ENCODE data around the gene RIC3.

DNA sequence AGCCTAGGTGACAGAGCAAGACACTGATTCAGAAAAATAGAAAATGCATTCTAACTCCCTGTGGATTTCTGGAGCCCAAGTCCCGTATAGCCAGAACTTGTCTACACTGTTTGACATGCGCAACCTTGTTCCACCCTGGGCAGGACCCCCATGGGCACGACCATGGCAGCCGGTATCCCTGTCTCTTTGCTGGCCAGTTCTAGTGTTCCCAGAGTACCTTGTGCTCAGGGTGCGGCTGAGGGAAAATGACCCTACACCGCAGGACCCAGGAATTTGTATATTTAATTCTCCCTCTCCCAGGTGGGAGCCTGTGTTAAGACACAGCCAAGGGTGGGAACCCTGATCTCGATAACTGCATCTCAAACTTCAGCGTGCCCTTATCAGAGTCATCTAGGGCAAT lies 36.7 kb upstream of the RIC3 start:
- TF ChIP-seq, protein P1, sequence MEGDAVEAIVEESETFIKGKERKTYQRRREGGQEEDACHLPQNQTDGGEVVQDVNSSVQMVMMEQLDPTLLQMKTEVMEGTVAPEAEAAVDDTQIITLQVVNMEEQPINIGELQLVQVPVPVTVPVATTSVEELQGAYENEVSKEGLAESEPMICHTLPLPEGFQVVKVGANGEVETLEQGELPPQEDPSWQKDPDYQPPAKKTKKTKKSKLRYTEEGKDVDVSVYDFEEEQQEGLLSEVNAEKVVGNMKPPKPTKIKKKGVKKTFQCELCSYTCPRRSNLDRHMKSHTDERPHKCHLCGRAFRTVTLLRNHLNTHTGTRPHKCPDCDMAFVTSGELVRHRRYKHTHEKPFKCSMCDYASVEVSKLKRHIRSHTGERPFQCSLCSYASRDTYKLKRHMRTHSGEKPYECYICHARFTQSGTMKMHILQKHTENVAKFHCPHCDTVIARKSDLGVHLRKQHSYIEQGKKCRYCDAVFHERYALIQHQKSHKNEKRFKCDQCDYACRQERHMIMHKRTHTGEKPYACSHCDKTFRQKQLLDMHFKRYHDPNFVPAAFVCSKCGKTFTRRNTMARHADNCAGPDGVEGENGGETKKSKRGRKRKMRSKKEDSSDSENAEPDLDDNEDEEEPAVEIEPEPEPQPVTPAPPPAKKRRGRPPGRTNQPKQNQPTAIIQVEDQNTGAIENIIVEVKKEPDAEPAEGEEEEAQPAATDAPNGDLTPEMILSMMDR (IDR thresholded peaks at IDR 0.05 in 4 of 5, conservative IDR thresholded peaks at IDR 0.05 in 1 of 5): no peak
- no peak for TF ChIP-seq POLR2A (IDR thresholded peaks at IDR 0.05)

All from gastrocnemius medialis (tissue), 4 donors.